Measurements from ENCODE around the gene ELMO1. TPM values are rescaled to one million over a fixed set of nuclear protein-coding genes. Genes with fewer than 3 reads are reported as not detected.

The ELMO1 gene
- total and polyA plus RNA-seq, 2 of the 13 experiments (the other 11 are each of a cell fraction or from before 2014, with no cell fraction given) = 0.11 to 0.17 TPM

DNA sequence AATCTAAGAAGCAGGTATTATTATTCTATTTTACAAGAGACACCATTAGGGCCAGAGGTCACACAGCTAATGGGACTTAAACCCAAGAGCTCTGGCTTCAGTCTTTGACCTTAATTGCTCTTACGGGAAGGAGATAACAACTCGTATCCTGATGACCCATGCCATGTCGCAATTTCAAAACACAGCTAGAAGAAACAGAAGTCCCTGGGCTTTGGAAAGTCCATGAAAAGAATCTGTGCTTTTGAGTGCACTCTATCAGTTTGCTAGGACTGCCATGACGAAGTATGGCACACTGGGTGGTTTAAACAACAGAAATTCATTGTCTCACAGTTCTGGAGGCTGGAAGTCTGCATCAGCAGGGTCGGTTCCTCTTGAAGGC lies 476.5 kb downstream of the ELMO1 start (continued):
- TF ChIP-seq, protein P1, sequence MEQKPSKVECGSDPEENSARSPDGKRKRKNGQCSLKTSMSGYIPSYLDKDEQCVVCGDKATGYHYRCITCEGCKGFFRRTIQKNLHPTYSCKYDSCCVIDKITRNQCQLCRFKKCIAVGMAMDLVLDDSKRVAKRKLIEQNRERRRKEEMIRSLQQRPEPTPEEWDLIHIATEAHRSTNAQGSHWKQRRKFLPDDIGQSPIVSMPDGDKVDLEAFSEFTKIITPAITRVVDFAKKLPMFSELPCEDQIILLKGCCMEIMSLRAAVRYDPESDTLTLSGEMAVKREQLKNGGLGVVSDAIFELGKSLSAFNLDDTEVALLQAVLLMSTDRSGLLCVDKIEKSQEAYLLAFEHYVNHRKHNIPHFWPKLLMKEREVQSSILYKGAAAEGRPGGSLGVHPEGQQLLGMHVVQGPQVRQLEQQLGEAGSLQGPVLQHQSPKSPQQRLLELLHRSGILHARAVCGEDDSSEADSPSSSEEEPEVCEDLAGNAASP (CRISPR knock-in tag; IDR thresholded peaks at IDR 0.05; ENCODE audit: borderline replicate concordance) = peak; percentile 100
- TF ChIP-seq MEIS2 (CRISPR knock-in tag; IDR thresholded peaks at IDR 0.05) (peak; percentile 38; the same call in 1 of the 2 replicates), MAF1 (CRISPR knock-in tag; IDR thresholded peaks at IDR 0.05; ENCODE audit: borderline replicate concordance) (no peak), CBX2 (IDR thresholded peaks at IDR 0.05; ENCODE audit: low read depth, low read length) (no peak), CBX2 (CRISPR knock-in tag; IDR thresholded peaks at IDR 0.05; ENCODE audit: low read depth) (no peak), RFXANK (CRISPR knock-in tag; IDR thresholded peaks at IDR 0.05) (no peak), ZNF607 (CRISPR knock-in tag; IDR thresholded peaks at IDR 0.05; ENCODE audit: borderline replicate concordance) (no peak), GFI1 (CRISPR knock-in tag; IDR thresholded peaks at IDR 0.05; ENCODE audit: borderline replicate concordance) (peak; percentile 98), TRIM24 (CRISPR knock-in tag; IDR thresholded peaks at IDR 0.05) (no peak), ZNF367 (CRISPR knock-in tag; IDR thresholded peaks at IDR 0.05; ENCODE audit: borderline replicate concordance) (no peak), REXO4 (CRISPR knock-in tag; IDR thresholded peaks at IDR 0.05; ENCODE audit: borderline replicate concordance) (no peak)
- TF ChIP-seq, protein P2, sequence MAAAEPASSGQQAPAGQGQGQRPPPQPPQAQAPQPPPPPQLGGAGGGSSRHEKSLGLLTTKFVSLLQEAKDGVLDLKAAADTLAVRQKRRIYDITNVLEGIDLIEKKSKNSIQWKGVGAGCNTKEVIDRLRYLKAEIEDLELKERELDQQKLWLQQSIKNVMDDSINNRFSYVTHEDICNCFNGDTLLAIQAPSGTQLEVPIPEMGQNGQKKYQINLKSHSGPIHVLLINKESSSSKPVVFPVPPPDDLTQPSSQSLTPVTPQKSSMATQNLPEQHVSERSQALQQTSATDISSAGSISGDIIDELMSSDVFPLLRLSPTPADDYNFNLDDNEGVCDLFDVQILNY (CRISPR knock-in tag; conservative IDR thresholded peaks at IDR 0.05) = no peak
- TF ChIP-seq, protein P3, sequence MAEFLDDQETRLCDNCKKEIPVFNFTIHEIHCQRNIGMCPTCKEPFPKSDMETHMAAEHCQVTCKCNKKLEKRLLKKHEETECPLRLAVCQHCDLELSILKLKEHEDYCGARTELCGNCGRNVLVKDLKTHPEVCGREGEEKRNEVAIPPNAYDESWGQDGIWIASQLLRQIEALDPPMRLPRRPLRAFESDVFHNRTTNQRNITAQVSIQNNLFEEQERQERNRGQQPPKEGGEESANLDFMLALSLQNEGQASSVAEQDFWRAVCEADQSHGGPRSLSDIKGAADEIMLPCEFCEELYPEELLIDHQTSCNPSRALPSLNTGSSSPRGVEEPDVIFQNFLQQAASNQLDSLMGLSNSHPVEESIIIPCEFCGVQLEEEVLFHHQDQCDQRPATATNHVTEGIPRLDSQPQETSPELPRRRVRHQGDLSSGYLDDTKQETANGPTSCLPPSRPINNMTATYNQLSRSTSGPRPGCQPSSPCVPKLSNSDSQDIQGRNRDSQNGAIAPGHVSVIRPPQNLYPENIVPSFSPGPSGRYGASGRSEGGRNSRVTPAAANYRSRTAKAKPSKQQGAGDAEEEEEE (CRISPR knock-in tag; IDR thresholded peaks at IDR 0.05; ENCODE audit: borderline replicate concordance) = no peak
- TF ChIP-seq, protein P4, sequence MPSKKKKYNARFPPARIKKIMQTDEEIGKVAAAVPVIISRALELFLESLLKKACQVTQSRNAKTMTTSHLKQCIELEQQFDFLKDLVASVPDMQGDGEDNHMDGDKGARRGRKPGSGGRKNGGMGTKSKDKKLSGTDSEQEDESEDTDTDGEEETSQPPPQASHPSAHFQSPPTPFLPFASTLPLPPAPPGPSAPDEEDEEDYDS (CRISPR knock-in tag; IDR thresholded peaks at IDR 0.05) = 0 out of 2 replicates have a peak, but pooled peaks have one; percentile 17
- TF ChIP-seq, protein P5, sequence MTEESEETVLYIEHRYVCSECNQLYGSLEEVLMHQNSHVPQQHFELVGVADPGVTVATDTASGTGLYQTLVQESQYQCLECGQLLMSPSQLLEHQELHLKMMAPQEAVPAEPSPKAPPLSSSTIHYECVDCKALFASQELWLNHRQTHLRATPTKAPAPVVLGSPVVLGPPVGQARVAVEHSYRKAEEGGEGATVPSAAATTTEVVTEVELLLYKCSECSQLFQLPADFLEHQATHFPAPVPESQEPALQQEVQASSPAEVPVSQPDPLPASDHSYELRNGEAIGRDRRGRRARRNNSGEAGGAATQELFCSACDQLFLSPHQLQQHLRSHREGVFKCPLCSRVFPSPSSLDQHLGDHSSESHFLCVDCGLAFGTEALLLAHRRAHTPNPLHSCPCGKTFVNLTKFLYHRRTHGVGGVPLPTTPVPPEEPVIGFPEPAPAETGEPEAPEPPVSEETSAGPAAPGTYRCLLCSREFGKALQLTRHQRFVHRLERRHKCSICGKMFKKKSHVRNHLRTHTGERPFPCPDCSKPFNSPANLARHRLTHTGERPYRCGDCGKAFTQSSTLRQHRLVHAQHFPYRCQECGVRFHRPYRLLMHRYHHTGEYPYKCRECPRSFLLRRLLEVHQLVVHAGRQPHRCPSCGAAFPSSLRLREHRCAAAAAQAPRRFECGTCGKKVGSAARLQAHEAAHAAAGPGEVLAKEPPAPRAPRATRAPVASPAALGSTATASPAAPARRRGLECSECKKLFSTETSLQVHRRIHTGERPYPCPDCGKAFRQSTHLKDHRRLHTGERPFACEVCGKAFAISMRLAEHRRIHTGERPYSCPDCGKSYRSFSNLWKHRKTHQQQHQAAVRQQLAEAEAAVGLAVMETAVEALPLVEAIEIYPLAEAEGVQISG (CRISPR knock-in tag; IDR thresholded peaks at IDR 0.05) = no peak
- TF ChIP-seq, protein P6, sequence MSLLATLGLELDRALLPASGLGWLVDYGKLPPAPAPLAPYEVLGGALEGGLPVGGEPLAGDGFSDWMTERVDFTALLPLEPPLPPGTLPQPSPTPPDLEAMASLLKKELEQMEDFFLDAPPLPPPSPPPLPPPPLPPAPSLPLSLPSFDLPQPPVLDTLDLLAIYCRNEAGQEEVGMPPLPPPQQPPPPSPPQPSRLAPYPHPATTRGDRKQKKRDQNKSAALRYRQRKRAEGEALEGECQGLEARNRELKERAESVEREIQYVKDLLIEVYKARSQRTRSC (CRISPR knock-in tag; IDR thresholded peaks at IDR 0.05; ENCODE audit: low read depth) = no peak
- TF ChIP-seq, protein P7, sequence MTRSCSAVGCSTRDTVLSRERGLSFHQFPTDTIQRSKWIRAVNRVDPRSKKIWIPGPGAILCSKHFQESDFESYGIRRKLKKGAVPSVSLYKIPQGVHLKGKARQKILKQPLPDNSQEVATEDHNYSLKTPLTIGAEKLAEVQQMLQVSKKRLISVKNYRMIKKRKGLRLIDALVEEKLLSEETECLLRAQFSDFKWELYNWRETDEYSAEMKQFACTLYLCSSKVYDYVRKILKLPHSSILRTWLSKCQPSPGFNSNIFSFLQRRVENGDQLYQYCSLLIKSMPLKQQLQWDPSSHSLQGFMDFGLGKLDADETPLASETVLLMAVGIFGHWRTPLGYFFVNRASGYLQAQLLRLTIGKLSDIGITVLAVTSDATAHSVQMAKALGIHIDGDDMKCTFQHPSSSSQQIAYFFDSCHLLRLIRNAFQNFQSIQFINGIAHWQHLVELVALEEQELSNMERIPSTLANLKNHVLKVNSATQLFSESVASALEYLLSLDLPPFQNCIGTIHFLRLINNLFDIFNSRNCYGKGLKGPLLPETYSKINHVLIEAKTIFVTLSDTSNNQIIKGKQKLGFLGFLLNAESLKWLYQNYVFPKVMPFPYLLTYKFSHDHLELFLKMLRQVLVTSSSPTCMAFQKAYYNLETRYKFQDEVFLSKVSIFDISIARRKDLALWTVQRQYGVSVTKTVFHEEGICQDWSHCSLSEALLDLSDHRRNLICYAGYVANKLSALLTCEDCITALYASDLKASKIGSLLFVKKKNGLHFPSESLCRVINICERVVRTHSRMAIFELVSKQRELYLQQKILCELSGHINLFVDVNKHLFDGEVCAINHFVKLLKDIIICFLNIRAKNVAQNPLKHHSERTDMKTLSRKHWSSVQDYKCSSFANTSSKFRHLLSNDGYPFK (CRISPR knock-in tag; IDR thresholded peaks at IDR 0.05; ENCODE audit: borderline replicate concordance) = no peak

Data from HepG2 (cell line).